Common myeloid progenitor, CD34-positive (primary cell): Measurements from ENCODE around the gene DDX47.

Experiments
- CTCF ChIA-PET: fragments of 350-600 bp; sonication (Branson Sonifier 250); formaldehyde crosslinking; loops from one replicate; lab custom pipeline; 2021; ENCODE audit warnings: antibody characterized with exemption; lab: Charles Lee
- POLR2A ChIA-PET: fragments of 350-600 bp; sonication (Branson Sonifier 250); formaldehyde crosslinking; loops from one replicate; lab custom pipeline; 2021; ENCODE audit warnings: antibody characterized with exemption; lab: Charles Lee
- DNase-seq, 3 donors: peaks; one replicate each; pipeline versions ENCODE4 v3.0.0 to v3.0.0-alpha.2; 2013
- H3K27ac ChIP-seq, 2 experiments: 1 replicate in 1 of 2; 2 replicates in 1 of 2; pipeline ENCODE4 v1.7.0; 2013; ENCODE audit warnings: inconsistent platforms in 2 of 2, low read length in 2 of 2, mild to moderate bottlenecking in 2 of 2, low read depth in 1 of 2, moderate library complexity in 1 of 2; ENCODE audit not compliant: severe bottlenecking in 2 of 2, insufficient read depth in 1 of 2, poor library complexity in 1 of 2
- H3K27me3 ChIP-seq, 5 experiments: replicated peaks in 2 of 5; 1 replicate in 3 of 5; 2 replicates in 2 of 5; pipeline versions ENCODE4 v1.6.1 to v1.7.0; 2013; ENCODE audit warnings: low read length in 4 of 5, mild to moderate bottlenecking in 2 of 5, moderate library complexity in 2 of 5, inconsistent platforms in 1 of 5; ENCODE audit not compliant: insufficient read depth in 5 of 5, control insufficient read depth in 4 of 5
- H3K36me3 ChIP-seq, 4 experiments: 1 replicate in 2 of 4; 2 replicates in 2 of 4; pipeline versions ENCODE4 v1.6.1 to v1.7.0; 2013; ENCODE audit warnings: low read length in 3 of 4, control low read depth in 1 of 4, mild to moderate bottlenecking in 1 of 4; ENCODE audit not compliant: control insufficient read depth in 4 of 4, insufficient read depth in 4 of 4
- H3K4me1 ChIP-seq, 4 experiments: 1 replicate in 3 of 4; 2 replicates in 1 of 4; pipeline versions ENCODE4 v1.6.1 to v1.7.1; 2013; ENCODE audit warnings: low read length in 3 of 4, mild to moderate bottlenecking in 3 of 4, control low read depth in 1 of 4, inconsistent platforms in 1 of 4, moderate library complexity in 1 of 4; ENCODE audit not compliant: control insufficient read depth in 4 of 4, insufficient read depth in 4 of 4; ENCODE audit errors: control extremely low read depth in 1 of 4
- H3K4me3 ChIP-seq, 7 experiments: 1 replicate in 4 of 7; 2 replicates in 3 of 7; pipeline versions ENCODE4 v1.5.1 to v1.7.0; 2013; ENCODE audit warnings: mild to moderate bottlenecking in 7 of 7, low read length in 6 of 7, moderate library complexity in 6 of 7, inconsistent platforms in 2 of 7, low read depth in 2 of 7, control low read depth in 1 of 7; ENCODE audit not compliant: insufficient read depth in 4 of 7, control insufficient read depth in 1 of 7; ENCODE audit errors: extremely low read depth in 1 of 7
- H3K9me3 ChIP-seq, 5 experiments: 1 replicate in 4 of 5; 2 replicates in 1 of 5; pipeline versions ENCODE4 v1.6.1 to v1.7.1; 2013; ENCODE audit warnings: low read length in 4 of 5, mild to moderate bottlenecking in 2 of 5, inconsistent platforms in 1 of 5, low read depth in 1 of 5, moderate library complexity in 1 of 5; ENCODE audit not compliant: control insufficient read depth in 4 of 5, insufficient read depth in 2 of 5; ENCODE audit errors: control extremely low read depth in 1 of 5
- WGBS: methylation state at CpG from one replicate; pipeline ENCODE4 v1.1.5; 2013; ENCODE audit not compliant: insufficient coverage; 5-methylcytosine and 5-hydroxymethylcytosine counted together

The DDX47 gene

GRCh38 chr12:12779529-12779928, 33.6 kb upstream of the DDX47 start:
- WGBS: 10% methylated on average over 1 of the region's 3 CpGs
- ChIA-PET CTCF (interaction anchor here (0.6 to 1.6 kb wide), 3 partner anchors 9 to 475 kb away, joined by 3 to 4 read pairs (median 4); no protein-coding TSS in a partner anchor), POLR2A (no interaction called here)
- H3K9me3 ChIP-seq: no peaks in the 10 kb centered on the region
- H3K27me3 ChIP-seq: no peaks in the 10 kb centered on the region
- H3K27ac ChIP-seq: no peak overlapping the region
- peaks cover 0 to 3% (median 0%) of the 10 kb centered on the region in 4 experiments for H3K4me1 ChIP-seq
- DNase-seq: peak in 2 of 3 donors; percentile 26 to 27
- H3K36me3 ChIP-seq: no peaks in the 10 kb centered on the region
- H3K4me3 ChIP-seq: no peak overlapping the region

- ChIA-PET POLR2A (interaction anchor here (1.2 kb wide), 1 partner anchor 47 kb away, joined by 3 read pairs; no protein-coding TSS in a partner anchor), CTCF (no interaction called here)
- no peak for DNase-seq
- no peaks in the 10 kb centered on the region for H3K27me3 ChIP-seq
- no peaks in the 10 kb centered on the region for H3K9me3 ChIP-seq
- no peak overlapping the region for H3K4me3 ChIP-seq
- H3K27ac ChIP-seq: no peak overlapping the region
- WGBS: 100% methylated on average over 2 of the region's 2 CpGs
- H3K4me1 ChIP-seq: peaks cover 4 to 18% (median 13%) of the 10 kb centered on the region in 4 experiments
- H3K36me3 ChIP-seq: no peaks in the 10 kb centered on the region
Observed at GRCh38 chr12:12784116-12784515, 29.0 kb upstream of the DDX47 start.

GRCh38 chr12:12784911-12785814, 28.0 kb upstream of the DDX47 start, which contains the start of gene APOLD1:
TSS of gene APOLD1 (plus strand) at chr12:12785659. CDS start at chr12:12785692, 33 bp downstream.
- no peaks in the 10 kb centered on the region for H3K9me3 ChIP-seq
- H3K4me1 ChIP-seq: peaks cover 4 to 17% (median 12%) of the 10 kb centered on the region in 4 experiments
- POLR2A ChIA-PET: interaction anchor here (1.2 kb wide), 1 partner anchor 46 kb away, joined by 3 read pairs; no protein-coding TSS in a partner anchor
- 98% methylated on average over 10 of the region's 14 CpGs for WGBS
- peak in 1 of 3 donors; percentile 13 for DNase-seq
- H3K36me3 ChIP-seq: no peaks in the 10 kb centered on the region
- peak within 1 kb of the TSS; percentile 62 to 87 (median 69) for H3K4me3 ChIP-seq
- CTCF ChIA-PET: no interaction called here
- H3K27me3 ChIP-seq: no peaks in the 10 kb centered on the region
- no peak within 1 kb of the TSS for H3K27ac ChIP-seq

GRCh38 chr12:12786351-12786705, 26.8 kb upstream of the DDX47 start:
- ChIA-PET CTCF (interaction anchor here (1.0 to 3.1 kb wide), 5 partner anchors 26 to 190 kb away, joined by 3 to 9 read pairs (median 4); no protein-coding TSS in a partner anchor), POLR2A (no interaction called here)
- Histone ChIP-seq H3K4me3 (peak overlapping the region; percentile 62 to 87 (median 69)), H3K9me3 (no peaks in the 10 kb centered on the region), H3K27ac (no peak overlapping the region), H3K4me1 (peaks cover 4 to 17% (median 12%) of the 10 kb centered on the region in 4 experiments), H3K27me3 (no peaks in the 10 kb centered on the region), H3K36me3 (no peaks in the 10 kb centered on the region)
- DNase-seq: no peak
- WGBS: 20% methylated on average over 3 of the region's 4 CpGs

GRCh38 chr12:12786706-12787601, 26.2 kb upstream of the DDX47 start:
- whole genome bisulfite sequencing: 4% methylated on average over 72 of the region's 80 CpGs
- POLR2A ChIA-PET: no interaction called here
- Histone ChIP-seq H3K36me3 (no peaks in the 10 kb centered on the region), H3K9me3 (no peaks in the 10 kb centered on the region), H3K27me3 (no peaks in the 10 kb centered on the region), H3K4me3 (peak overlapping the region; percentile 62 to 87 (median 69)), H3K27ac (peak overlapping the region in 1 of 2 experiments; percentile 21), H3K4me1 (peaks cover 4 to 17% (median 12%) of the 10 kb centered on the region in 4 experiments)
- DNase-seq: peak; percentile 67 to 80 (median 80)
- CTCF ChIA-PET: interaction anchor here (0.6 to 3.1 kb wide), 9 partner anchors 11 to 189 kb away, joined by 3 to 12 read pairs (median 3); no protein-coding TSS in a partner anchor

GRCh38 chr12:12788131-12788530, 25.0 kb upstream of the DDX47 start:
- no peak for DNase-seq
- H3K4me3 ChIP-seq: no peak overlapping the region
- WGBS: 90% methylated on average over 5 of the region's 6 CpGs

More at GRCh38 chr12:12788131-12788530, 25.0 kb upstream of the DDX47 start:
- POLR2A ChIA-PET: interaction anchor here (1.1 kb wide), 1 partner anchor 24 kb away, joined by 3 read pairs; no protein-coding TSS in a partner anchor
- Histone ChIP-seq H3K36me3 (no peaks in the 10 kb centered on the region), H3K27ac (no peak overlapping the region), H3K4me1 (peaks cover 4 to 17% (median 12%) of the 10 kb centered on the region in 4 experiments), H3K9me3 (no peaks in the 10 kb centered on the region), H3K27me3 (no peaks in the 10 kb centered on the region)
- CTCF ChIA-PET: interaction anchor here (0.7 to 3.1 kb wide), 8 partner anchors 9 to 49 kb away, joined by 3 to 12 read pairs (median 5); no protein-coding TSS in a partner anchor
